ENCODE results near the gene CHSY3. TPM values are rescaled to one million over a fixed set of nuclear protein-coding genes. Genes with fewer than 3 reads are reported as not detected.
"Not testable (repeated sequence)": the region's sequence is repeated elsewhere in the genome, so short reads cannot be mapped to it uniquely, and the experiment has no call there.

The CHSY3 gene
- total RNA-seq, 4 donors from 2014 or later, result 0.84 to 4.3 (median 2.6) TPM

- TF ChIP-seq CTCF (IDR thresholded peaks at IDR 0.05) (no peak), POLR2A (IDR thresholded peaks at IDR 0.05) (no peak)
- DNase-seq (ENCODE audit: low spot score in 2 of 2), result no peak
- 72 to 85% methylated on average over 3 of the region's 3 CpGs for WGBS, 2 donors
- intact Hi-C loops (cut with DNase I; ENCODE audit: low total_unique reads), result no loop called here
- no peak overlapping the region for H3K4me3 ChIP-seq (ENCODE audit: low read depth, poor library complexity, severe bottlenecking)
These were observed 294.7 kb downstream of the CHSY3 start for GRCh38 chr5:130198927-130199326.

- no peak for TF ChIP-seq CTCF (IDR thresholded peaks at IDR 0.05)
- TF ChIP-seq POLR2A (IDR thresholded peaks at IDR 0.05), result no peak
- no peak overlapping the region for H3K4me3 ChIP-seq (ENCODE audit: low read depth, poor library complexity, severe bottlenecking)
- WGBS, 2 donors, result 67 to 81% methylated on average over 2 of the region's 2 CpGs
- intact Hi-C loops (cut with DNase I; ENCODE audit: low total_unique reads), result no loop called here
- no peak for DNase-seq (ENCODE audit: low spot score in 2 of 2)
These were observed 302.4 kb downstream of the CHSY3 start for GRCh38 chr5:130206686-130207085.

GRCh38 chr5:130213607-130214006 lies 309.3 kb downstream of the CHSY3 start:
- WGBS, 2 donors, result 84 to 85% methylated on average over 3 of the region's 3 CpGs
- TF ChIP-seq POLR2A (IDR thresholded peaks at IDR 0.05) (no peak), CTCF (IDR thresholded peaks at IDR 0.05) (no peak)
- intact Hi-C loops (cut with DNase I; ENCODE audit: low total_unique reads), result no loop called here
- no peak overlapping the region for H3K4me3 ChIP-seq (ENCODE audit: low read depth, poor library complexity, severe bottlenecking)
- DNase-seq (ENCODE audit: low spot score in 2 of 2), result no peak

- no peak overlapping the region for H3K4me3 ChIP-seq (ENCODE audit: low read depth, poor library complexity, severe bottlenecking)
- TF ChIP-seq CTCF (IDR thresholded peaks at IDR 0.05), result no peak
- TF ChIP-seq POLR2A (IDR thresholded peaks at IDR 0.05), result no peak
- no peak for DNase-seq (ENCODE audit: low spot score in 2 of 2)
- intact Hi-C loops (cut with DNase I; ENCODE audit: low total_unique reads), result no loop called here
- 47 to 50% methylated on average over 2 of the region's 2 CpGs for WGBS, 2 donors
These were observed 312.0 kb downstream of the CHSY3 start for GRCh38 chr5:130216286-130216685.

- intact Hi-C loops (cut with DNase I; ENCODE audit: low total_unique reads), result no loop called here
- TF ChIP-seq POLR2A (IDR thresholded peaks at IDR 0.05) (no peak), CTCF (IDR thresholded peaks at IDR 0.05) (no peak)
- H3K4me3 ChIP-seq (ENCODE audit: low read depth, poor library complexity, severe bottlenecking), result no peak overlapping the region
- DNase-seq (ENCODE audit: low spot score in 2 of 2), result no peak
These were observed 318.3 kb downstream of the CHSY3 start for GRCh38 chr5:130222573-130222972.

- H3K4me3 ChIP-seq (ENCODE audit: low read depth, poor library complexity, severe bottlenecking); intact Hi-C loops (cut with DNase I; ENCODE audit: low total_unique reads); DNase-seq (ENCODE audit: low spot score in 2 of 2): not testable (repeated sequence)
- WGBS, 2 donors, result 50 to 93% methylated on average over 2 of the region's 2 CpGs
These were observed 322.3 kb downstream of the CHSY3 start for GRCh38 chr5:130226556-130226955.
